GM23338 (cell line): ENCODE results near the gene TTC23. TPM values are rescaled to one million over a fixed set of nuclear protein-coding genes. Genes with fewer than 3 reads are reported as not detected.

Source experiments
- ATAC-seq: fragments of 200-7000 bp; cut with Tn5 transposase; 3 replicates; pipeline ENCODE4 v1.9.1; 2020
- DNase-seq: peaks from one replicate; pipeline ENCODE4 v3.0.0-alpha.2; 2015; ENCODE audit warnings: low spot score
- H2AFZ ChIP-seq: fragments of 200-600 bp; sonication (generic); 2 replicates; pipeline ENCODE4 v1.8.0; 2016; ENCODE audit warnings: antibody characterized with exemption, mild to moderate bottlenecking, moderate library complexity
- H3F3A ChIP-seq: fragments of 200-600 bp; sonication (generic); replicated peaks from 2 replicates; pipeline ENCODE4 v1.8.0; 2017; ENCODE audit warnings: antibody characterized with exemption, mixed run types, low read depth
- H3K27ac ChIP-seq: fragments of 200-600 bp; sonication (generic); 2 replicates; pipeline ENCODE4 v1.6.1; 2016; ENCODE audit warnings: low read depth
- H3K27me3 ChIP-seq: fragments of 200-600 bp; sonication (generic); 2 replicates; pipeline ENCODE4 v1.8.0; 2016; ENCODE audit warnings: mild to moderate bottlenecking, mixed run types, moderate library complexity; ENCODE audit not compliant: insufficient read depth
- H3K36me3 ChIP-seq: fragments of 200-600 bp; sonication (generic); 2 replicates; pipeline ENCODE4 v1.8.0; 2016; ENCODE audit warnings: mild to moderate bottlenecking; ENCODE audit not compliant: insufficient read depth
- H3K4me1 ChIP-seq: fragments of 200-600 bp; sonication (generic); 2 replicates; pipeline ENCODE4 v1.8.0; 2016; ENCODE audit warnings: mild to moderate bottlenecking, moderate library complexity; ENCODE audit not compliant: insufficient read depth
- H3K4me2 ChIP-seq: fragments of 200-600 bp; sonication (generic); 2 replicates; pipeline ENCODE4 v1.7.1; 2017; ENCODE audit warnings: mixed run types
- H3K4me3 ChIP-seq: fragments of 200-600 bp; sonication (generic); 2 replicates; pipeline ENCODE4 v1.6.1; 2016; ENCODE audit warnings: mixed run types
- H3K79me2 ChIP-seq: fragments of 200-600 bp; sonication (generic); replicated peaks from 2 replicates; pipeline ENCODE4 v1.8.0; 2017; ENCODE audit warnings: mild to moderate bottlenecking; ENCODE audit not compliant: insufficient read depth
- H3K9me2 ChIP-seq: fragments of 200-600 bp; sonication (generic); 2 replicates; pipeline ENCODE4 v1.8.0; 2017; ENCODE audit not compliant: insufficient read depth
- H4K20me1 ChIP-seq: fragments of 200-600 bp; sonication (generic); replicated peaks from 2 replicates; pipeline ENCODE4 v1.8.0; 2017; ENCODE audit warnings: mild to moderate bottlenecking; ENCODE audit not compliant: insufficient read depth
- H3K27ac Mint-ChIP-seq: 2 replicates; pipeline ENCODE4 v1.8.0; 2020; ENCODE audit warnings: inconsistent platforms, mild to moderate bottlenecking, moderate library complexity, mixed read lengths
- H3K27me3 Mint-ChIP-seq: 3 replicates; pipeline ENCODE4 v1.8.0; 2022; ENCODE audit warnings: low read depth, mild to moderate bottlenecking, moderate library complexity, mixed read lengths, inconsistent platforms; ENCODE audit not compliant: insufficient read depth, poor library complexity
- H3K36me3 Mint-ChIP-seq: 3 replicates; pipeline ENCODE4 v1.8.0; 2021; ENCODE audit warnings: low read depth, mild to moderate bottlenecking, inconsistent platforms, moderate library complexity, mixed read lengths
- H3K4me1 Mint-ChIP-seq: 3 replicates; pipeline ENCODE4 v1.8.0; 2020; ENCODE audit warnings: mild to moderate bottlenecking, inconsistent platforms, mixed read lengths
- H3K4me3 Mint-ChIP-seq: 3 replicates; pipeline ENCODE4 v1.8.0; 2021; ENCODE audit warnings: moderate library complexity, mild to moderate bottlenecking, inconsistent platforms, mixed read lengths
- H3K9me3 Mint-ChIP-seq: 3 replicates; pipeline ENCODE4 v1.8.0; 2020; ENCODE audit warnings: moderate library complexity, mild to moderate bottlenecking, inconsistent platforms, mixed read lengths
- EZH2phosphoT487 ChIP-seq: fragments of 200-600 bp; sonication (generic); IDR thresholded peaks from one replicate; pipeline ENCODE4 v1.8.1; 2018; ENCODE audit warnings: antibody characterized with exemption; ENCODE audit not compliant: unreplicated experiment
- JUNB ChIP-seq: IDR thresholded peaks from one replicate; pipeline ENCODE4 v1.6.1; 2016; ENCODE audit warnings: antibody characterized with exemption; ENCODE audit not compliant: unreplicated experiment
- NANOG ChIP-seq: IDR thresholded peaks from 2 replicates; pipeline ENCODE4 v1.6.1; 2016; ENCODE audit warnings: antibody characterized with exemption, borderline replicate concordance
- POLR2AphosphoS5 ChIP-seq: IDR thresholded peaks from 2 replicates; pipeline ENCODE4 v1.6.1; 2016; ENCODE audit warnings: antibody characterized with exemption, low read depth
- STAT1 ChIP-seq: IDR thresholded peaks from one replicate; pipeline ENCODE4 v1.6.1; 2016; ENCODE audit warnings: antibody characterized with exemption; ENCODE audit not compliant: unreplicated experiment
- ZNF331 ChIP-seq: fragments of 250-450 bp; sonication (Bioruptor Pico); IDR thresholded peaks from 2 replicates; pipeline ENCODE4 v1.5.0; 2020; ENCODE audit warnings: low read depth, mild to moderate bottlenecking, moderate library complexity
- polyA plus RNA-seq: library from polyadenylated mRNA; unstranded; fragments of >200 nt; fragmentation: Nextera tagmentation; extraction: Ambion mirVana; gene quantifications from 2 replicates; pipeline ENCODE4 v1.2.1, GENCODE V29; 2016
- total RNA-seq: library from RNA; depleted of rRNA; stranded (reverse); fragments of >200 nt; shearing (Covaris generic); gene quantifications from 2 replicates; pipeline ENCODE4 v1.2.3, GENCODE V29; 2014
- TF ChIP-seq, protein P1 (sequence below): IDR thresholded peaks from 2 replicates; pipeline ENCODE4 v1.6.1; 2016; ENCODE audit warnings: antibody characterized with exemption
- TF ChIP-seq, protein P2 (sequence below): fragments of 250-450 bp; sonication (Bioruptor Pico); IDR thresholded peaks from 2 replicates; pipeline ENCODE4 v1.5.0; 2020; ENCODE audit warnings: mild to moderate bottlenecking, moderate library complexity
- TF ChIP-seq, protein P3 (sequence below): IDR thresholded peaks from one replicate; pipeline ENCODE4 v1.6.1; 2018; ENCODE audit warnings: antibody characterized with exemption; ENCODE audit not compliant: unreplicated experiment

Gene TTC23
- total and polyA plus RNA-seq, 2 experiments from 2014 or later, result 6.3 to 25.2 TPM

DNA sequence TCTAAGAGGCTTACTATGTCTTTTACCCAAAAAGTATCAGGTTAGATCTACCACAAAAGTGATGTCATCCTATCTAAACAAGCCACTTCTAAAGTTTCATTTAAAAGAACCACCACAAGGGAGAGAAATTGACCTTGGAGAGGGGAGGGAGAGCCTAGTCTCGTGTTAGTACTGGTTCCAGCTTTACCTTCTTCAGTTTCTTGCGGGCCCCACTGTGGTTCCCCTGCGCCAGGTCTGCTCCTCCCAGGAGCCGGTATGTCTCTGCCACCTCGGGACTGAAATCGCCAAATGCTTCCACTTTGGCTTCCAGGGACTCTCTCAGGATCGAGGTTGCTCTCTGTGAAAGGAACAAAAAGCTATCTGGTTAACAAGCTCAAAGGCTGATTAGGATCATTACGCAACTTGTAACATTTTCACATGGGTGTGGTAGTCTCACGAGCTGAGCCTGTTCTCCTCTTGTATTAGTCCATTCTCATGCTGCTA is 93.4 kb downstream of the TTC23 start:
- no peaks in the 10 kb centered on the region for H3F3A ChIP-seq
- H4K20me1 ChIP-seq, result no peaks in the 10 kb centered on the region
- no peaks in the 10 kb centered on the region for H3K9me2 ChIP-seq
- H3K27ac ChIP-seq, result no peak overlapping the region
- no peaks in the 10 kb centered on the region for H3K9me3 Mint-ChIP-seq
- H3K27ac Mint-ChIP-seq, result no peak overlapping the region
- H3K4me3 Mint-ChIP-seq, result no peak overlapping the region
- H3K4me2 ChIP-seq, result no peak overlapping the region
- H2AFZ ChIP-seq, result no peak overlapping the region
- H3K36me3 Mint-ChIP-seq, result peaks cover 3% of the 10 kb centered on the region; the same call in 1 of the 3 replicates
- H3K4me1 Mint-ChIP-seq, result peaks cover 9% of the 10 kb centered on the region
- ATAC-seq (no peak), DNase-seq (no peak)
- no peak overlapping the region for H3K4me3 ChIP-seq
- H3K27me3 Mint-ChIP-seq, result peaks cover 7% of the 10 kb centered on the region
- H3K27me3 ChIP-seq, result no peaks in the 10 kb centered on the region
- H3K79me2 ChIP-seq, result no peaks in the 10 kb centered on the region
- no peaks in the 10 kb centered on the region for H3K36me3 ChIP-seq
- TF ChIP-seq STAT1 (no peak), POLR2AphosphoS5 (no peak), NANOG (no peak), JUNB (no peak)
- TF ChIP-seq, protein P1, sequence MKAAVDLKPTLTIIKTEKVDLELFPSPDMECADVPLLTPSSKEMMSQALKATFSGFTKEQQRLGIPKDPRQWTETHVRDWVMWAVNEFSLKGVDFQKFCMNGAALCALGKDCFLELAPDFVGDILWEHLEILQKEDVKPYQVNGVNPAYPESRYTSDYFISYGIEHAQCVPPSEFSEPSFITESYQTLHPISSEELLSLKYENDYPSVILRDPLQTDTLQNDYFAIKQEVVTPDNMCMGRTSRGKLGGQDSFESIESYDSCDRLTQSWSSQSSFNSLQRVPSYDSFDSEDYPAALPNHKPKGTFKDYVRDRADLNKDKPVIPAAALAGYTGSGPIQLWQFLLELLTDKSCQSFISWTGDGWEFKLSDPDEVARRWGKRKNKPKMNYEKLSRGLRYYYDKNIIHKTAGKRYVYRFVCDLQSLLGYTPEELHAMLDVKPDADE, result no peak
- H3K4me1 ChIP-seq, result peaks cover 9% of the 10 kb centered on the region; the same call in 1 of the 2 replicates

DNA sequence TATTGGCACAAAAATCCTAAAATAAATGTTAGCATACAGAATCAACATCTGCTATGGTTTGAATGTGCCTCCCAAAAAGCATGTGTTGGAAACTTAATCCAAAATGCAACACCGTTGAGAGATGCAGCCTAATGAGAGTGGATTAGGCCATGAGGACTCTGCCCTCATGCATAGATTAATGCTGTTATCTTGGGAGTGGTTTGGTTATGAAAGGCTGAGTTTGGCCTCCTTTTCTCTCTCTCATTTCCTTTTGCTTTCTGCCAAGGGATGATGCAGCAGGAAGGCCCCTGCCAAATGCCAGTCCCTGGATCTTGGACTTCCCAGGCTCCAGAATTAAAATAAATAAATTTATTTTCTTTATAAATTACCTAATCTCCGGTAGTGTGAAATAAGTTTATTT is 95.1 kb downstream of the TTC23 start:
- peaks cover 9% of the 10 kb centered on the region for H3K4me1 Mint-ChIP-seq
- no peak overlapping the region for H3K27ac Mint-ChIP-seq
- H2AFZ ChIP-seq, result no peak overlapping the region
- peaks cover 9% of the 10 kb centered on the region; the same call in 1 of the 2 replicates for H3K4me1 ChIP-seq
- no peaks in the 10 kb centered on the region for H3K9me3 Mint-ChIP-seq
- H3K27me3 ChIP-seq, result no peaks in the 10 kb centered on the region
- 0 out of 2 replicates have a peak overlapping the region, but pooled peaks have one; percentile 8 for H3K27ac ChIP-seq
- no peak overlapping the region for H3K4me3 Mint-ChIP-seq
- H3K79me2 ChIP-seq, result no peaks in the 10 kb centered on the region
- no peaks in the 10 kb centered on the region for H3K36me3 ChIP-seq
- H3K9me2 ChIP-seq, result no peaks in the 10 kb centered on the region
- H3K36me3 Mint-ChIP-seq, result peaks cover 3% of the 10 kb centered on the region; the same call in 1 of the 3 replicates
- peak overlapping the region; percentile 11; the same call in 1 of the 2 replicates for H3K4me2 ChIP-seq
- ATAC-seq (no peak), DNase-seq (no peak)
- no peaks in the 10 kb centered on the region for H4K20me1 ChIP-seq
- H3K4me3 ChIP-seq, result no peak overlapping the region
- H3K27me3 Mint-ChIP-seq, result peaks cover 7% of the 10 kb centered on the region
- H3F3A ChIP-seq, result no peaks in the 10 kb centered on the region
- TF ChIP-seq ZNF331 (CRISPR knock-in tag) (no peak), POLR2AphosphoS5 (no peak), NANOG (no peak), JUNB (no peak), STAT1 (no peak), EZH2phosphoT487 (no peak)
- TF ChIP-seq, protein P2, sequence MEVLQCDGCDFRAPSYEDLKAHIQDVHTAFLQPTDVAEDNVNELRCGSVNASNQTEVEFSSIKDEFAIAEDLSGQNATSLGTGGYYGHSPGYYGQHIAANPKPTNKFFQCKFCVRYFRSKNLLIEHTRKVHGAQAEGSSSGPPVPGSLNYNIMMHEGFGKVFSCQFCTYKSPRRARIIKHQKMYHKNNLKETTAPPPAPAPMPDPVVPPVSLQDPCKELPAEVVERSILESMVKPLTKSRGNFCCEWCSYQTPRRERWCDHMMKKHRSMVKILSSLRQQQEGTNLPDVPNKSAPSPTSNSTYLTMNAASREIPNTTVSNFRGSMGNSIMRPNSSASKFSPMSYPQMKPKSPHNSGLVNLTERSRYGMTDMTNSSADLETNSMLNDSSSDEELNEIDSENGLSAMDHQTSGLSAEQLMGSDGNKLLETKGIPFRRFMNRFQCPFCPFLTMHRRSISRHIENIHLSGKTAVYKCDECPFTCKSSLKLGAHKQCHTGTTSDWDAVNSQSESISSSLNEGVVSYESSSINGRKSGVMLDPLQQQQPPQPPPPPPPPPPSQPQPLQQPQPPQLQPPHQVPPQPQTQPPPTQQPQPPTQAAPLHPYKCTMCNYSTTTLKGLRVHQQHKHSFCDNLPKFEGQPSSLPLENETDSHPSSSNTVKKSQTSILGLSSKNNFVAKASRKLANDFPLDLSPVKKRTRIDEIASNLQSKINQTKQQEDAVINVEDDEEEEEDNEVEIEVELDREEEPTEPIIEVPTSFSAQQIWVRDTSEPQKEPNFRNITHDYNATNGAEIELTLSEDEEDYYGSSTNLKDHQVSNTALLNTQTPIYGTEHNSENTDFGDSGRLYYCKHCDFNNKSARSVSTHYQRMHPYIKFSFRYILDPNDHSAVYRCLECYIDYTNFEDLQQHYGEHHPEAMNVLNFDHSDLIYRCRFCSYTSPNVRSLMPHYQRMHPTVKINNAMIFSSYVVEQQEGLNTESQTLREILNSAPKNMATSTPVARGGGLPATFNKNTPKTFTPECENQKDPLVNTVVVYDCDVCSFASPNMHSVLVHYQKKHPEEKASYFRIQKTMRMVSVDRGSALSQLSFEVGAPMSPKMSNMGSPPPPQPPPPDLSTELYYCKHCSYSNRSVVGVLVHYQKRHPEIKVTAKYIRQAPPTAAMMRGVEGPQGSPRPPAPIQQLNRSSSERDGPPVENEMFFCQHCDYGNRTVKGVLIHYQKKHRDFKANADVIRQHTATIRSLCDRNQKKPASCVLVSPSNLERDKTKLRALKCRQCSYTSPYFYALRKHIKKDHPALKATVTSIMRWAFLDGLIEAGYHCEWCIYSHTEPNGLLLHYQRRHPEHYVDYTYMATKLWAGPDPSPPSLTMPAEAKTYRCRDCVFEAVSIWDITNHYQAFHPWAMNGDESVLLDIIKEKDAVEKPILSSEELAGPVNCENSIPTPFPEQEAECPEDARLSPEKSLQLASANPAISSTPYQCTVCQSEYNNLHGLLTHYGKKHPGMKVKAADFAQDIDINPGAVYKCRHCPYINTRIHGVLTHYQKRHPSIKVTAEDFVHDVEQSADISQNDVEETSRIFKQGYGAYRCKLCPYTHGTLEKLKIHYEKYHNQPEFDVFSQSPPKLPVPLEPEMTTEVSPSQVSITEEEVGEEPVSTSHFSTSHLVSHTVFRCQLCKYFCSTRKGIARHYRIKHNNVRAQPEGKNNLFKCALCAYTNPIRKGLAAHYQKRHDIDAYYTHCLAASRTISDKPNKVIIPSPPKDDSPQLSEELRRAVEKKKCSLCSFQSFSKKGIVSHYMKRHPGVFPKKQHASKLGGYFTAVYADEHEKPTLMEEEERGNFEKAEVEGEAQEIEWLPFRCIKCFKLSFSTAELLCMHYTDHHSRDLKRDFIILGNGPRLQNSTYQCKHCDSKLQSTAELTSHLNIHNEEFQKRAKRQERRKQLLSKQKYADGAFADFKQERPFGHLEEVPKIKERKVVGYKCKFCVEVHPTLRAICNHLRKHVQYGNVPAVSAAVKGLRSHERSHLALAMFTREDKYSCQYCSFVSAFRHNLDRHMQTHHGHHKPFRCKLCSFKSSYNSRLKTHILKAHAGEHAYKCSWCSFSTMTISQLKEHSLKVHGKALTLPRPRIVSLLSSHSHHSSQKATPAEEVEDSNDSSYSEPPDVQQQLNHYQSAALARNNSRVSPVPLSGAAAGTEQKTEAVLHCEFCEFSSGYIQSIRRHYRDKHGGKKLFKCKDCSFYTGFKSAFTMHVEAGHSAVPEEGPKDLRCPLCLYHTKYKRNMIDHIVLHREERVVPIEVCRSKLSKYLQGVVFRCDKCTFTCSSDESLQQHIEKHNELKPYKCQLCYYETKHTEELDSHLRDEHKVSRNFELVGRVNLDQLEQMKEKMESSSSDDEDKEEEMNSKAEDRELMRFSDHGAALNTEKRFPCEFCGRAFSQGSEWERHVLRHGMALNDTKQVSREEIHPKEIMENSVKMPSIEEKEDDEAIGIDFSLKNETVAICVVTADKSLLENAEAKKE (CRISPR knock-in tag), result no peak
- TF ChIP-seq, protein P1, result no peak
- TF ChIP-seq, protein P3, sequence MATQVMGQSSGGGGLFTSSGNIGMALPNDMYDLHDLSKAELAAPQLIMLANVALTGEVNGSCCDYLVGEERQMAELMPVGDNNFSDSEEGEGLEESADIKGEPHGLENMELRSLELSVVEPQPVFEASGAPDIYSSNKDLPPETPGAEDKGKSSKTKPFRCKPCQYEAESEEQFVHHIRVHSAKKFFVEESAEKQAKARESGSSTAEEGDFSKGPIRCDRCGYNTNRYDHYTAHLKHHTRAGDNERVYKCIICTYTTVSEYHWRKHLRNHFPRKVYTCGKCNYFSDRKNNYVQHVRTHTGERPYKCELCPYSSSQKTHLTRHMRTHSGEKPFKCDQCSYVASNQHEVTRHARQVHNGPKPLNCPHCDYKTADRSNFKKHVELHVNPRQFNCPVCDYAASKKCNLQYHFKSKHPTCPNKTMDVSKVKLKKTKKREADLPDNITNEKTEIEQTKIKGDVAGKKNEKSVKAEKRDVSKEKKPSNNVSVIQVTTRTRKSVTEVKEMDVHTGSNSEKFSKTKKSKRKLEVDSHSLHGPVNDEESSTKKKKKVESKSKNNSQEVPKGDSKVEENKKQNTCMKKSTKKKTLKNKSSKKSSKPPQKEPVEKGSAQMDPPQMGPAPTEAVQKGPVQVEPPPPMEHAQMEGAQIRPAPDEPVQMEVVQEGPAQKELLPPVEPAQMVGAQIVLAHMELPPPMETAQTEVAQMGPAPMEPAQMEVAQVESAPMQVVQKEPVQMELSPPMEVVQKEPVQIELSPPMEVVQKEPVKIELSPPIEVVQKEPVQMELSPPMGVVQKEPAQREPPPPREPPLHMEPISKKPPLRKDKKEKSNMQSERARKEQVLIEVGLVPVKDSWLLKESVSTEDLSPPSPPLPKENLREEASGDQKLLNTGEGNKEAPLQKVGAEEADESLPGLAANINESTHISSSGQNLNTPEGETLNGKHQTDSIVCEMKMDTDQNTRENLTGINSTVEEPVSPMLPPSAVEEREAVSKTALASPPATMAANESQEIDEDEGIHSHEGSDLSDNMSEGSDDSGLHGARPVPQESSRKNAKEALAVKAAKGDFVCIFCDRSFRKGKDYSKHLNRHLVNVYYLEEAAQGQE, result no peak
